GM19397 (cell line): Measurements from ENCODE around the gene MAZ.

ENCODE experiments used
- ATAC-seq: cut with Tn5 transposase; IDR thresholded peaks from one replicate; pipeline ENCODE4 v1.9.1; 2021; ENCODE audit warnings: mild to moderate bottlenecking, moderate library complexity; ENCODE audit not compliant: unreplicated experiment

Gene MAZ

GRCh38 chr16:29850998-29851397 lies 44.7 kb downstream of the MAZ start:
- ATAC-seq: no peak

GRCh38 chr16:29852654-29853053 lies 46.3 kb downstream of the MAZ start:
- ATAC-seq: no peak

GRCh38 chr16:29854520-29855100 lies 48.3 kb downstream of the MAZ start:
- no peak for ATAC-seq

GRCh38 chr16:29857133-29857760 lies 50.9 kb downstream of the MAZ start:
- ATAC-seq: no peak

GRCh38 chr16:29858149-29858849 lies 52.0 kb downstream of the MAZ start:
- ATAC-seq: no peak

- no peak for ATAC-seq
These were observed 52.6 kb downstream of the MAZ start for GRCh38 chr16:29858974-29859373.

GRCh38 chr16:29860218-29860617 lies 53.9 kb downstream of the MAZ start:
- no peak for ATAC-seq
